Esophagus squamous epithelium (tissue), 5 donors: ENCODE measurements around the gene PRKCE. TPM values are rescaled to one million over a fixed set of nuclear protein-coding genes. Genes with fewer than 3 reads are reported as not detected.

Experiments
- DNase-seq: peaks from one replicate; lab custom pipeline; 2025; lab: John Stamatoyannopoulos, UW
- H3K27ac ChIP-seq, 4 donors: fragments of 200-600 bp; sonication (generic); one replicate each; pipeline ENCODE4 v1.5.1; 2016 to 2019; ENCODE audit warnings: mild to moderate bottlenecking in 1 of 4
- H3K27me3 ChIP-seq, 4 donors: fragments of 200-600 bp; sonication (generic); 1 replicate in 3 of 4; 2 replicates in 1 of 4; pipeline versions ENCODE4 v1.5.1 to v1.6.0; 2017 to 2021; ENCODE audit warnings: antibody characterized with exemption in 1 of 4
- H3K36me3 ChIP-seq, 3 donors: fragments of 200-600 bp; sonication (generic); one replicate each; pipeline ENCODE4 v1.5.1; 2016 to 2019
- H3K4me1 ChIP-seq, 3 donors: fragments of 200-600 bp; sonication (generic); one replicate each; pipeline ENCODE4 v1.5.1; 2017 to 2019
- H3K4me3 ChIP-seq, 4 donors: fragments of 200-600 bp; sonication (generic); 1 replicate in 3 of 4; 2 replicates in 1 of 4; pipeline ENCODE4 v1.5.1; 2016 to 2019; ENCODE audit warnings: mild to moderate bottlenecking in 2 of 4, moderate library complexity in 1 of 4
- H3K9me3 ChIP-seq, 3 donors: fragments of 200-600 bp; sonication (generic); one replicate each; pipeline ENCODE4 v1.5.1; 2016 to 2019
- POLR2A ChIP-seq, 4 donors: fragments of 450-650 bp; IDR thresholded peaks; one replicate each; pipeline ENCODE4 v1.6.1; 2017; ENCODE audit warnings: antibody characterized with exemption in 4 of 4, mild to moderate bottlenecking in 4 of 4, moderate library complexity in 3 of 4
- WGBS, 2 donors: methylation state at CpG; one replicate each; pipeline ENCODE4 v1.1.5; 2018; 5-methylcytosine and 5-hydroxymethylcytosine counted together
- intact Hi-C: fragments of 100-400 bp; cut with DNase I; formaldehyde crosslinking; loops from one replicate; pipeline ENCODE4 v1.15.0; 2022
- total RNA-seq, 4 donors: library from RNA; depleted of rRNA; stranded (reverse); fragments of >200 nt; gene quantifications; one replicate each; pipeline ENCODE4 v1.1.0, GENCODE V29; 2016
- TF ChIP-seq, protein P1 (sequence below), 6 experiments: fragments of 450-650 bp in 4 of 6; fragments of 200-600 bp in 2 of 6; sonication (generic) in 2 of 6; IDR thresholded peaks; one replicate each; pipeline ENCODE4 v1.5.1; 2016 to 2019; ENCODE audit warnings: antibody characterized with exemption in 6 of 6, mild to moderate bottlenecking in 4 of 6, moderate library complexity in 4 of 6
- donor health status: DM: yes; HTN: yes; CAD: no.

PRKCE gene
- total RNA-seq, 4 donors from 2014 or later: 6.5 to 13.7 (median 9.9) TPM

DNA sequence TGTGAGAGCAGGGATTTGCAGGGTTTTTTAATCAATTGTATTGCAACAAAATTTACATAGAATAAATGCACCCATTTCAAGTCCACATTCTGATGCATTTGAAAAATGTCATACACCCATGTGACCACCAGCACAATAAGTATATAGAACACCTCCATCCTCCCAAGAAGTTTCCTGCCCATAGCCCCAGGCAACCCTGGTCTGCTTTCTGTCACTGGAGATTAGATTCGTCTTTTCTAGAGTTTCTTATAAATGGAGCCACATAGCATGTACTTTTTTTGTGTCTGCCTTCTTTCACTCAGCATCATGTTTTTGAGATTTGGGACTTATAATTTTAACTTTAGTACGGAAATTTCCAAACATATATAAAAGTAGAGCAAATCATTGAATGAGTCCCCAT lies 518.6 kb downstream of the PRKCE start:
- H3K27ac ChIP-seq: peak overlapping the region in 2 of 4 donors; percentile 17 to 85
- H3K27me3 ChIP-seq: no peaks in the 10 kb centered on the region
- H3K36me3 ChIP-seq: no peaks in the 10 kb centered on the region
- no peak for DNase-seq
- H3K9me3 ChIP-seq: no peaks in the 10 kb centered on the region
- no peak overlapping the region for H3K4me3 ChIP-seq
- no peak for TF ChIP-seq POLR2A (IDR thresholded peaks at IDR 0.05)
- TF ChIP-seq, protein P1, sequence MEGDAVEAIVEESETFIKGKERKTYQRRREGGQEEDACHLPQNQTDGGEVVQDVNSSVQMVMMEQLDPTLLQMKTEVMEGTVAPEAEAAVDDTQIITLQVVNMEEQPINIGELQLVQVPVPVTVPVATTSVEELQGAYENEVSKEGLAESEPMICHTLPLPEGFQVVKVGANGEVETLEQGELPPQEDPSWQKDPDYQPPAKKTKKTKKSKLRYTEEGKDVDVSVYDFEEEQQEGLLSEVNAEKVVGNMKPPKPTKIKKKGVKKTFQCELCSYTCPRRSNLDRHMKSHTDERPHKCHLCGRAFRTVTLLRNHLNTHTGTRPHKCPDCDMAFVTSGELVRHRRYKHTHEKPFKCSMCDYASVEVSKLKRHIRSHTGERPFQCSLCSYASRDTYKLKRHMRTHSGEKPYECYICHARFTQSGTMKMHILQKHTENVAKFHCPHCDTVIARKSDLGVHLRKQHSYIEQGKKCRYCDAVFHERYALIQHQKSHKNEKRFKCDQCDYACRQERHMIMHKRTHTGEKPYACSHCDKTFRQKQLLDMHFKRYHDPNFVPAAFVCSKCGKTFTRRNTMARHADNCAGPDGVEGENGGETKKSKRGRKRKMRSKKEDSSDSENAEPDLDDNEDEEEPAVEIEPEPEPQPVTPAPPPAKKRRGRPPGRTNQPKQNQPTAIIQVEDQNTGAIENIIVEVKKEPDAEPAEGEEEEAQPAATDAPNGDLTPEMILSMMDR (IDR thresholded peaks at IDR 0.05): no peak
- 29 to 32% methylated on average over 2 of the region's 2 CpGs for whole genome bisulfite sequencing, 2 donors
- peaks cover 18 to 65% (median 38%) of the 10 kb centered on the region in 3 donors for H3K4me1 ChIP-seq
- intact Hi-C loops: no loop called here

DNA sequence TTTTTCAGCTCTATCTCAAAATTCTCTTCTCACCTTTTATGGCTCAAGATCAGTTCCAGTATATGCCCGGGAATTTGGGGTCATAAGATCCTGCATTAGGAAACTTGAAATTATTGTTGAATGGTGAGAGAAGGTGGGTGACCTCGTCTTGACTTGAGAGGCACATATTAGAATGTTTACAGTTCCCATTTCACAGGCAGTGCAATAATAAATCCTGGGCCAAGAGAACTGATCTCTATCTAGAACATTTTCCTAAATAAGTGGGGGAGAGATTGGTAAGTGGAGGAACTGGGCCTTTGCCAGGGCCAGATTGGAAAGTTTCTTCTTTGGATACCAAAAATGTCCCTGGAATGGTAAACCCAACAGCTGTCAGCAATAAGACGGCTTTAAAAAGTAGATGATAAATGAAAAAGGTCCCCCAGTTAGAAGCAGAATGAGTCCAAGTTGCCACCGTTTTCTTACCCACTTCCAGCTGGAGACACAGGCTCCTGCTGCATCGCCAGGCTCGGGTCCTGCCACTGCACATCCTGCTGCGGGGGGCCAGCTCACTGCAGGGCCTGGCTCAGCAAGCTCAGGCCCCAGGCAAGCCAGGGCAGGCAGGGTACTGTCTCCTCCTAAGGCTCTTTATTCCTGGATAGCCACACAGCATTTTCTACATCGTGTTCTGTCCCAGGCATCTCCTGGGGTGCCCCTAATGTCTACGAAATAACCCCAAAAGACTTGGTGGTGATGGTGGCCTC lies 519.3 kb downstream of the PRKCE start:
- TF ChIP-seq, protein P1 (IDR thresholded peaks at IDR 0.05): no peak
- TF ChIP-seq POLR2A (IDR thresholded peaks at IDR 0.05): no peak
- Histone ChIP-seq H3K4me1 (peaks cover 18 to 58% (median 32%) of the 10 kb centered on the region in 3 donors), H3K27ac (peak overlapping the region; percentile 76 to 90 (median 84)), H3K9me3 (no peaks in the 10 kb centered on the region), H3K27me3 (no peaks in the 10 kb centered on the region), H3K4me3 (no peak overlapping the region), H3K36me3 (no peaks in the 10 kb centered on the region)
- no peak for DNase-seq
- 21 to 42% methylated on average over 4 to 9 of the region's 9 CpGs for WGBS, 2 donors
- intact Hi-C loops: no loop called here

DNA sequence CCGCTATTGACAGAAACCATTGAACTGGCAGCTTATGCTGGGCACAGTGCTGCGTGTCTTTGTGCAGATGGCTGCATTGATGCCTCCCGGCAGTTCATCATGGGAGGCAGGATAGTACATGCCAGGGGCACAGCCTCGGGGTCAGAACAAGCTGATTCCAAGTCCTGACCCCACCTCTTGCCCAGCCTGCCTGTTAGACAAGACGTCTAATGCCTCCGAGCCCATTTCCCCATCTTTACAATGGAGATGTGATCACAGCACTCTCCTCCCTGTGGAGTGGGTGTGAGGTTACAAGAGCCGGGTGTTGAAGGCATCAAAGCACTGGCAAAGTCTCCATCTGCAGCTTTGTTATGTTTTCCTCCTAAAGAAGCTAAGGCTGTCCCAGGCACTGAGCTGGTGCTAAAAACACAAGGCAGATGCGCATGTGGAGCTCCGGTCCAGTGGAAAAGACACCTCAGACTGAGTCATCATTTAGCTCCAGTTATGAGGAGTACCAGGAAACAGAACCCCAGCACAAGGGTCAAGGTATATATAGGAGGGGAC lies 520.0 kb downstream of the PRKCE start:
- no peak for DNase-seq
- Histone ChIP-seq H3K9me3 (no peaks in the 10 kb centered on the region), H3K36me3 (no peaks in the 10 kb centered on the region), H3K27me3 (no peaks in the 10 kb centered on the region), H3K4me3 (no peak overlapping the region), H3K27ac (peak overlapping the region; percentile 76 to 90 (median 84)), H3K4me1 (peaks cover 18 to 52% (median 32%) of the 10 kb centered on the region in 3 donors)
- WGBS, 2 donors: 20 to 42% methylated on average over 1 to 6 of the region's 9 CpGs
- intact Hi-C loops: no loop called here
- TF ChIP-seq, protein P1 (IDR thresholded peaks at IDR 0.05): no peak
- no peak for TF ChIP-seq POLR2A (IDR thresholded peaks at IDR 0.05)

DNA sequence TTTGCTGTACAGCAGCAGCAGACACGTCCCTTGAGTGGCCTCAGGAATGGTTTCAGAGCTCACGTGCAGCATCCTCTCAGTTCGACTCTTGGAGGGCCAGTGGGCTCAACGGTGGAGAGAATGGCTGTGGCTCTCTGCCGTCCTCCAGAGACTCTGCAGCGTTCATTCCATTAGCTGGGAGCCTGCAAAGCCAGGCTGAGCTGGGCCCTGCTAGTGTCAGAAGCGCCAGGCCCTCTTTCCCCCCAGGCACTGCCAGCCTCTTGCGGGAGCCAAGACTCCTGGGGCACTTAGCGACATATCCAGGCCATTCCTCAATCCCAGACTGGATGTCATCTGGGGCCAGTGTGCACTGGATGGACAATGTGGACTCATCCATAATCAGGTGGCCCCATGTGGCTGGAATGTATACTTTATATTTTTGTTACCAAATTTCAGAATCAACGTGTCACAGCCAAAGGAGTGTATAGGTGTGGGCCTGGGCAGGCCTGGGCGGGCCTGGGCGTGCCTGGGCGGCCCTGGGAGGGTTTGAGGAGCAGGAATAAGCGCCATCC lies 520.6 kb downstream of the PRKCE start:
- WGBS, 2 donors: 33 to 59% methylated on average over 1 to 7 of the region's 14 CpGs
- no peaks in the 10 kb centered on the region for H3K36me3 ChIP-seq
- intact Hi-C loops: no loop called here
- peaks cover 18 to 49% (median 32%) of the 10 kb centered on the region in 3 donors for H3K4me1 ChIP-seq
- H3K27ac ChIP-seq: peak overlapping the region; percentile 76 to 90 (median 84)
- TF ChIP-seq POLR2A (IDR thresholded peaks at IDR 0.05): no peak
- TF ChIP-seq, protein P1 (IDR thresholded peaks at IDR 0.05): peak in 3 of 6 experiments; percentile 40 to 72 (median 55)
- H3K4me3 ChIP-seq: no peak overlapping the region
- H3K9me3 ChIP-seq: no peaks in the 10 kb centered on the region
- no peak for DNase-seq
- H3K27me3 ChIP-seq: no peaks in the 10 kb centered on the region

DNA sequence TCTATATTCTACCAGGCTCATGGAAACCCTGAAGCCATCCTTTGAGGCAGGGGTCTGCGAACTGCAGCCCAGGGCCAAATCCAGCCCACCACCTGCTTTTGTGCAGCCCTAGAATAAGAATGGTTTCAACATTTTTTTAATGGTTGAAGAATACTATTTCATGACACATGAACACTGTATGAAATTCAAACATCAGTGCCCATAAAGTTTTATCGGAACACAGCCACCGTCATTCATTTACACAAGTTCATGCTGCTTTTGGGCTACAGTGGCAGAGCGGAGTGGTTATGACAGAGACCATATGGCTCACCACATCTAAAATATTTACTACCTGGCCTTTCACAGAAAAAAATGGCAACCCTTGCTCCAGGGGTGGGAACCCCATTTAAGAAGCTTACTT lies 521.6 kb downstream of the PRKCE start:
- H3K36me3 ChIP-seq: no peaks in the 10 kb centered on the region
- H3K27me3 ChIP-seq: no peaks in the 10 kb centered on the region
- TF ChIP-seq POLR2A (IDR thresholded peaks at IDR 0.05): no peak
- TF ChIP-seq, protein P1 (IDR thresholded peaks at IDR 0.05): no peak
- DNase-seq: no peak
- 98 to 100% methylated on average over 4 of the region's 4 CpGs for WGBS, 2 donors
- H3K4me3 ChIP-seq: no peak overlapping the region
- H3K27ac ChIP-seq: peak overlapping the region in 3 of 4 donors; percentile 76 to 90 (median 84)
- intact Hi-C loops: no loop called here
- no peaks in the 10 kb centered on the region for H3K9me3 ChIP-seq
- peaks cover 18 to 40% (median 25%) of the 10 kb centered on the region in 3 donors for H3K4me1 ChIP-seq
